Right renal pelvis (tissue), 4 donors: ENCODE data around the gene PDPN. TPM values are rescaled to one million over a fixed set of nuclear protein-coding genes. Genes with fewer than 3 reads are reported as not detected.
"Not testable (repeated sequence)": the region's sequence is repeated elsewhere in the genome, so short reads cannot be mapped to it uniquely, and the experiment has no call there.

ENCODE experiments used
- DNase-seq, 4 donors: peaks; one replicate each; pipeline ENCODE4 v3.0.0-alpha.2; 2013; ENCODE audit warnings: low read depth in 4 of 4, low spot score in 3 of 4, missing footprints in 1 of 4
- polyA plus RNA-seq, 4 donors: library from polyadenylated mRNA; unstranded; fragments of 120-200 nt; gene quantifications; one replicate each; pipeline ENCODE4 v1.2.1, GENCODE V29; 2013; ENCODE audit not compliant: insufficient read length in 4 of 4

Gene PDPN
- 10 to 100 TPM; 15.3 to 24.7 (median 18.6) TPM for polyA plus RNA-seq

- DNase-seq: peak; percentile 50 to 68 (median 57)
Observed at GRCh38 chr1:13583595-13583965, at the start of gene PDPN. PDPN (plus strand) TSS chr1:13583832; CDS start chr1:13584034, 202 bp downstream.

GRCh38 chr1:13535227-13535626 lies 48.4 kb upstream of the PDPN start:
- no peak for DNase-seq

DNA sequence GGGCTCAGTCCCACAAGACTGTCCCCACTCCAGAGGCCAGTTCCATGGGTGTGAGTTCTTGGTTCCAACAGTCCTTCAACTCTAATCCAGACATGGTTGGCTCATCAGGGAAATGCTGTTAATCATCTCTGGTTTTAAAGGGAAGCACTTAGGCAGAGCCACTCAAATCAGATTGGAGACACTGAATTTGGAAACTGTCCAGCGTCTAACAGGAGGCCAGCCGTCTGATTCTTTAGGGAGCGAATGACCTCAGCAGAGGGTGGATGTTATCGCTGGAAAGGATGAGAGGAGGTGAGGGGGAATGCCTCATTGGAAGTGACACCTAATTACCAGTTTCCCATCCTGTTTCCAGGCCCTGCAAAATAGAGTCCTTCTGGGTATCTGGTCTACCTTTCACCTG lies 47.1 kb upstream of the PDPN start:
- no peak for DNase-seq

GRCh38 chr1:13538832-13539231 lies 44.8 kb upstream of the PDPN start:
- no peak for DNase-seq

DNA sequence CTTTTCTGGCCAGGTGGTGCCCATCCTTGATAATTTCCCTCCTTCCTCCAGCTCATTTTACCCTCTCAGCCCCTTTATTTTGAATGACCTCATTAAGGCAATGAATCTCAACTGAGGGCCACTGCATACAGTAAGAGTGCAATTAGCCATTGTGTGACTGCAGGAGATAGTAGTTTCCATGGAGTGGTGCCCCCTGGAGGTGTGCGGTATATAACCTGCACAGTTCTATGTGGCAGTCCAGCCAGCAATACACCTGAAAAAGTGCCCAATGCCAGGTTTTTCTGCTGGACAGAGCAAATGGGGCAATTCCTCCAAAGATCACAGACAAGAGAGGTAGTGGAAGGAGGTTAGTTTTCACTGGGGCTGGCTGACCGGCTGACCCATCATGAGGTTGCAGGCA lies 43.9 kb upstream of the PDPN start:
- no peak for DNase-seq

- no peak for DNase-seq
Observed at GRCh38 chr1:13540866-13541265, 42.8 kb upstream of the PDPN start.

DNA sequence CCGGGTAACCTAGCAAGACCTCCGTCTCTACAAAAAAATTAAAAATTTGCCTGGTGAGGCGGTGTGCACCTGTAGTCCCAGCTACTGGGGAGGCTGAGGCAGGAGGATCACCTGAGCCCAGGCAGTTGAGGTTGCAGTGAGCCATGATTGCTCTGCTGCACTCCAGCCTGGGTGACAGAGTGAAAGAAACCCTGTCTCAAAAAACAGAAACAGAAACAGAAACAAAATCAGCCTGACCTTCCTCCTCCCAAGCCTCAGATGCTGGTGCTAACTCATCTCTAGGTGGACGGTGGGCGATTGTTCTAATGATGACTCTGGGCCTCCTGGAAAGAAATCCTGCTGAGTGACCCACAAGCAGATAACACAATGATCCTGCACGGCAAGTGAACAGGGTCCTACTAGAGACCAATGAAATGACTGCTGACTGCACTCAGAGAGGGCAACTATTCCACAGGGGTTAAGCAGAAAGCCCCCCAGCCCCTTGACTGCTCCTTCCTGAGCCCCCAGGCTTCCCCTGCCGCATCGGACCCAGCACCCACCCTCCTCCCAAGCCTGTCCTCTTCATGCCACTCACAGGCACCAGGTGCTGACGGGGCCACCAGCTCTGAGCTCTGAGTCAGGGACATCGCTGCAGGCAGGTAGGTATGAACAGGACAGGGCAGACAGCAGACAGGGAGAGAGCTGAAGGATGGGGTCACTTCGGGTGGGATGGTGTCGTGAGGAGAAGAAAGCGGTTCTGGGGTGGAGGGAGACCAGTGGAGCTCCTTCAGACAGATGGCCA lies 42.0 kb upstream of the PDPN start:
- no peak for DNase-seq

GRCh38 chr1:13543451-13544220 lies 40.0 kb upstream of the PDPN start:
- DNase-seq: peak in 3 of 4 donors; percentile 20 to 38 (median 29)

DNA sequence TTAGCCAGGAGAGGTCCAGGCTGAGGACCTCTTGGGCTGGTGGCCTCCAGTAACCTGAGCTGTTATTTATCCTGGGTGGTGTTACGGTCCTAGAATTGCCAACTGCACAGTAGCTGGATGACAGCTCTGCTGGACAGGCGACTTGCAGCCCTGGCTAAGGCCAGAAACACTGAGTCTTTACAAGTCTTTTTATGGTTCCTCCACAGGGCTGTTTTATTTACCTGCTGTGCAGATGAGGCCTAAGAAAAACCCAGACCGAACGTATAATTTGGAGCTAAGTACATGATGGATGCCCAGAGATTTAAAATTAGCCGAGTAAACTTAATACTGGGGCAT lies 39.4 kb upstream of the PDPN start:
- no peak for DNase-seq

GRCh38 chr1:13546791-13547190 lies 36.8 kb upstream of the PDPN start:
- no peak for DNase-seq

DNA sequence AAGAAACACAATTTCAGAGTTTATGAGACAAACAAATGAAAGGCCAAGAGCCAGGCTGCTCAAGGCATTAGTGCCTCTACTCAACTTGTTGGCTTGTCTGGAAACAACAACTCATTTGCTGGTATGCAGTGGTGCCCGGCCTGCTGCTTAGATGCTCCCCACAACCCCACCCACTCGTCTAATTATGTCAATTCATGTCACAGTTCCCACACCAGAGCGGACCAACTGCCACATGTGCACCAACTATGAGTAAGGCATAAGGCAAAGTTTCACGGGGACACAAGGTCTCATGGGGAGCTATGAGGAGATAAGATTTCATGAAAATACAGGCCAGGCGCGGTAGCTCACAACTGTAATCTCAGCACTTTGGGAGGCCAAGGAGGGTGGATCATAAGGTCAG lies 35.4 kb upstream of the PDPN start:
- DNase-seq: no peak

DNA sequence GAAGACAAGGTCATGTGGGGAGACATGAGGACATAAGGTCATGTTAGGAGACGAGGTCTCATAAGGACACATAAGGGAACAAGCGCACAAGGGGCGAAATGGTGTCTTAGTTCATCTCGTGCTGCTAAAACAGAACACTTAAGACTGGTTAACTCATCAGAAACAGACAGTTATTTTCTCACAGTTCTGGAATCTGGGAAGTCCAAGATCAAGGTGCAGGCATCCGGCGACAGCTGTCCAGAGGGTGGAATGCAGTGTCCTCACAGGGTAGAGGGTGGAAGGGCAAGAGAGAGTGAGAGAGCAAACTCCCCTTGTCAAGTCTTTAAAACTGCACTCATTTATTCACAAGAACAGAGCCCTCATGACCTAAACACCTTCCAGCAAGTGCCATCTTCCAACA lies 34.6 kb upstream of the PDPN start:
- no peak for DNase-seq

GRCh38 chr1:13549521-13549920 lies 34.1 kb upstream of the PDPN start:
- DNase-seq: no peak

GRCh38 chr1:13550663-13551062 lies 33.0 kb upstream of the PDPN start:
- no peak for DNase-seq

- DNase-seq: no peak
Observed at GRCh38 chr1:13554798-13555197, 28.8 kb upstream of the PDPN start.

DNA sequence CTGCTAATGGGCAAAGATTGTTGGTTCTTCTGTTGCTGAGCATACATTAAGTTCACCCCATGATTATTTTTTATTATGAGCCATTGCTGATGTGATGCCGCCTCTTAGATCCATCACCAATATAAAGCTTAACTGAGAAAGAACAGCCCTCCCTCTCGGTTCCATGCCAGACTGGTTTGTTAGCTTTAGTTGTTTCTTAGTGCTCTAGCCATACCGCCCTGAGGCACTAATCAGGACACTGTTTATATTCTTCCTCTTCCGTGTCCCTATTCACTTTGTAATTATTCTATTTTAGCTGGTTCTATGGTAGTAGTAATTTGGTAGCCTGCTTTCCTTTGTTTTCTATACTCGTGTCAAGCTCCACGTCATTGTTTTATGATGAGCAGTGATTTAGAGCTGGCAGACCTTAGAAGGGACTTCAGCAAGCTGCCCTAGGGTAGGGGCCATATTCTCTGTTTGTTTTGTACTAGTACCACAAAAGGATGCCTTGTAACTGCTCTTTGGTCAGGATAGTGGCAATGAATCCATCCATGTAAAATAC lies 27.3 kb upstream of the PDPN start:
- DNase-seq: no peak

- DNase-seq: no peak
Observed at GRCh38 chr1:13560541-13560940, 23.1 kb upstream of the PDPN start.

GRCh38 chr1:13562981-13563380 lies 20.7 kb upstream of the PDPN start:
- DNase-seq: not testable (repeated sequence)

DNA sequence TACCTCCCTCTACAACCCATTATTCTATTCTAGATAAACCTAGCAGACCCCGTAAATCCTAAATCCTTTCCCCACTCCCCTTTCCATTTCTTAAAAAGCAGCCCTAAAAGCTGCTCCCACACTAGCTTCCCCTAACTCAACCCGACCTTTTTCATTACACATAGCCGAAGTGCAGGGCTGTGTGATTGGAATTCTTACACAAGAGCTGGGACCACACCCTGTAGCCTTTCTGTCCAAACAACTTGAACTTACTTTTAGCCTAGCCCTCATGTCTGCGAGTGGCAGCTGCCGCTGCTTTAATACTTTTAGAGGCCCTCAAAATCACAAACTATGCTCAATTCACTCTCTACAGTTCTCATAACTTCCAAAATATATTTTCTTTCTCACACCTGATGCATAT lies 19.6 kb upstream of the PDPN start:
- DNase-seq: no peak

DNA sequence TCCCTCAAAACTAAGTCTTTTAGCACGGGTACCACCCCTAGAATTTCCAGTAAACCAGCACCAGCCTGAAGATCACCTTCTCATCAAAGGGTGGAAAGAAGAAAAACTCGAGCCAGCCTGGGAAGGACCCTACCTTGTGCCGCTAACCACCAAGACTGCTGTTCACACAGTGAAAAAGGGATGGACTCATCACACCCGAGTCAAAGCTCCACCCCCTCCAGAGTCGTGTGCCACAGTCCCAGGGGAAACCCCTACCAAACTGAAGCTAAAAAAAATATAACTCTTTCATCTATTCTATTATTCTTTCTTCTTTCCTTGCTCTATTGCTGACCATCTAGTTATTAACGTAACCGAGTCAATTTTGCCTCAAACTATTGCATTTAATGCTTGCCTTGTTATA lies 13.2 kb upstream of the PDPN start:
- not testable (repeated sequence) for DNase-seq

DNA sequence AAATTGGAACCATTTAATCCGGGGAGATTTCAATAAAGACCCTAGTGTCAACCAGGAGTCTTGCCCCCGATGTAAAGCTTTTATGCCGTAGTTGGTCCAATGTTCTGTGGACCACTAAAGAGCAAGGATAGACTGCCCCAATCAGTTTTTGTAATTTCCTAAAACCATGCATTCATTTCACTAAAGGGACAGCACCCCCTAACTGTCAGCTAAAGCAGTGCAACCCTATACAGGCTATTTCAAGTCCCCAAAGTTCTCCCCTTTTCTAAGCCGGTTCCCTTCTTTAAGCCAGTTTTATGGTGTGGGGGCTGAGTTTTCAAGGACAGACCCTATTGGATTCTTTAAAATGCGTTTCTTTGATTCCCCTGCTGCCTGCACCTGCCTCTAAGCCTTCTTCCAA lies 12.7 kb upstream of the PDPN start:
- DNase-seq: no peak

- no peak for DNase-seq
Observed at GRCh38 chr1:13573586-13573985, 10.0 kb upstream of the PDPN start.
